Suprapubic skin (tissue), 4 donors: ENCODE data around the gene KLHL17. TPM values are rescaled to one million over a fixed set of nuclear protein-coding genes. Genes with fewer than 3 reads are reported as not detected.
A peak's percentile ranks its signal among the peaks of the same experiment; 100 is the strongest.

Experiments
- DNase-seq, 2 donors: peaks; one replicate each; pipeline ENCODE4 v3.0.0-alpha.2; 2019; ENCODE audit warnings: low spot score in 2 of 2
- H3K27ac ChIP-seq: fragments of 200-600 bp; sonication (generic); one replicate; pipeline ENCODE4 v1.5.1; 2019
- H3K27me3 ChIP-seq: fragments of 200-600 bp; sonication (generic); one replicate; pipeline ENCODE4 v1.5.1; 2019
- H3K36me3 ChIP-seq: fragments of 200-600 bp; sonication (generic); one replicate; pipeline ENCODE4 v1.5.1; 2019
- H3K4me1 ChIP-seq: fragments of 200-600 bp; sonication (generic); one replicate; pipeline ENCODE4 v1.5.1; 2019
- H3K4me3 ChIP-seq: fragments of 200-600 bp; sonication (generic); one replicate; pipeline ENCODE4 v1.5.1; 2019; ENCODE audit warnings: mild to moderate bottlenecking
- H3K9me3 ChIP-seq: fragments of 200-600 bp; sonication (generic); one replicate; pipeline ENCODE4 v1.5.1; 2019
- CTCF ChIP-seq, 2 donors: fragments of 200-600 bp in 1 of 2; fragments of 450-650 bp in 1 of 2; sonication (generic) in 1 of 2; IDR thresholded peaks; one replicate each; pipeline ENCODE4 v1.5.1; 2016 to 2019; ENCODE audit warnings: antibody characterized with exemption in 2 of 2, mild to moderate bottlenecking in 1 of 2, moderate library complexity in 1 of 2
- EP300 ChIP-seq: sonication (generic); formaldehyde crosslinking; IDR thresholded peaks from one replicate; pipeline ENCODE4 v1.6.1; 2017; ENCODE audit warnings: antibody characterized with exemption
- POLR2A ChIP-seq, 2 donors: fragments of 450-650 bp; IDR thresholded peaks; one replicate each; pipeline ENCODE4 v1.6.1; 2017; ENCODE audit warnings: antibody characterized with exemption in 2 of 2, mild to moderate bottlenecking in 2 of 2, moderate library complexity in 2 of 2
- POLR2AphosphoS5 ChIP-seq, 3 donors: sonication (generic); formaldehyde crosslinking; IDR thresholded peaks; one replicate each; pipeline ENCODE4 v1.6.1; 2017; ENCODE audit warnings: antibody characterized with exemption in 3 of 3
- WGBS: methylation state at CpG from one replicate; pipeline ENCODE4 v1.1.5; 2018; 5-methylcytosine and 5-hydroxymethylcytosine counted together
- total RNA-seq, 4 donors: library from RNA; depleted of rRNA; stranded (reverse); fragments of >200 nt; gene quantifications; one replicate each; pipeline ENCODE4 v1.1.0, GENCODE V29; 2016

Gene KLHL17
- total RNA-seq, 4 donors from 2014 or later, result 9.7 to 38.3 (median 17.0) TPM

- H3K4me3 ChIP-seq, result peak overlapping the region; percentile 49
- no peak for DNase-seq
- TF ChIP-seq CTCF (IDR thresholded peaks at IDR 0.05) (no peak), POLR2A (IDR thresholded peaks at IDR 0.05) (no peak)
- H3K4me1 ChIP-seq, result peaks cover 56% of the 10 kb centered on the region
- H3K9me3 ChIP-seq, result no peaks in the 10 kb centered on the region
- peaks cover 88% of the 10 kb centered on the region for H3K27me3 ChIP-seq
- WGBS, result 61% methylated on average over 3 of the region's 21 CpGs
- H3K36me3 ChIP-seq, result peaks cover 3% of the 10 kb centered on the region
- H3K27ac ChIP-seq, result no peak overlapping the region
Measured at GRCh38 chr1:939511-940106, 20.8 kb upstream of the KLHL17 start.

- TF ChIP-seq POLR2A (IDR thresholded peaks at IDR 0.05), result no peak
- no peak for TF ChIP-seq CTCF (IDR thresholded peaks at IDR 0.05)
- TF ChIP-seq POLR2AphosphoS5 (IDR thresholded peaks at IDR 0.05), result no peak
- no peak for TF ChIP-seq EP300
- Histone ChIP-seq H3K27ac (no peak overlapping the region), H3K9me3 (no peaks in the 10 kb centered on the region), H3K4me3 (peak overlapping the region; percentile 49), H3K4me1 (peaks cover 50% of the 10 kb centered on the region), H3K36me3 (peaks cover 9% of the 10 kb centered on the region), H3K27me3 (peaks cover 81% of the 10 kb centered on the region)
- no peak for DNase-seq
- WGBS, result 1% methylated on average over 32 of the region's 86 CpGs
Measured at GRCh38 chr1:940107-941014, 20.0 kb upstream of the KLHL17 start.

GRCh38 chr1:941015-941587, 19.3 kb upstream of the KLHL17 start:
- Histone ChIP-seq H3K36me3 (peaks cover 16% of the 10 kb centered on the region), H3K27ac (no peak overlapping the region), H3K9me3 (no peaks in the 10 kb centered on the region), H3K4me3 (peak overlapping the region; percentile 49), H3K4me1 (peaks cover 43% of the 10 kb centered on the region), H3K27me3 (peaks cover 74% of the 10 kb centered on the region)
- TF ChIP-seq CTCF (IDR thresholded peaks at IDR 0.05) (no peak), POLR2AphosphoS5 (IDR thresholded peaks at IDR 0.05) (no peak), EP300 (no peak), POLR2A (IDR thresholded peaks at IDR 0.05) (no peak)
- DNase-seq, result no peak
- no CpG with 5 or more reads among the region's 36 CpGs for WGBS

GRCh38 chr1:941588-942383, 18.6 kb upstream of the KLHL17 start:
- Histone ChIP-seq H3K27me3 (peaks cover 67% of the 10 kb centered on the region), H3K9me3 (no peaks in the 10 kb centered on the region), H3K27ac (no peak overlapping the region), H3K4me3 (peak overlapping the region; percentile 49), H3K36me3 (peaks cover 22% of the 10 kb centered on the region), H3K4me1 (peaks cover 37% of the 10 kb centered on the region)
- DNase-seq, result no peak
- 2% methylated on average over 36 of the region's 98 CpGs for WGBS
- TF ChIP-seq POLR2A (IDR thresholded peaks at IDR 0.05), result no peak
- no peak for TF ChIP-seq EP300
- TF ChIP-seq POLR2AphosphoS5 (IDR thresholded peaks at IDR 0.05), result no peak
- no peak for TF ChIP-seq CTCF (IDR thresholded peaks at IDR 0.05)
